CD4-positive, CD25-positive, alpha-beta regulatory T cell (primary cell): ENCODE data around the gene SVIL. TPM values are rescaled to one million over a fixed set of nuclear protein-coding genes. Genes with fewer than 3 reads are reported as not detected.
"Not testable (repeated sequence)": the region's sequence is repeated elsewhere in the genome, so short reads cannot be mapped to it uniquely, and the experiment has no call there.

Experiments used
- ATAC-seq, 2 donors: fragments of 150-1000 bp; cut with Tn5 transposase; one replicate each; pipeline ENCODE4 v1.10.0; 2021; ENCODE audit warnings: low read depth in 2 of 2, moderate number of reproducible peaks in 2 of 2, moderate library complexity in 1 of 2
- DNase-seq, 3 donors: peaks; one replicate each; pipeline versions ENCODE4 v3.0.0 to v3.0.0-alpha.2; 2012 to 2022; ENCODE audit warnings: mixed read lengths in 1 of 3
- H3K27ac ChIP-seq: one replicate; pipeline ENCODE4 v1.7.0; 2013; ENCODE audit warnings: mild to moderate bottlenecking, low read length; ENCODE audit not compliant: insufficient read depth, poor library complexity, severe bottlenecking
- H3K27me3 ChIP-seq: one replicate; pipeline ENCODE4 v1.7.0; 2013; ENCODE audit warnings: low read length; ENCODE audit not compliant: control insufficient read depth, insufficient read depth
- H3K36me3 ChIP-seq: one replicate; pipeline ENCODE4 v1.7.0; 2013; ENCODE audit warnings: mild to moderate bottlenecking, low read length, moderate library complexity; ENCODE audit not compliant: control insufficient read depth, insufficient read depth
- H3K4me1 ChIP-seq: 2 replicates; pipeline ENCODE4 v1.7.0; 2013; ENCODE audit warnings: mild to moderate bottlenecking, low read length; ENCODE audit not compliant: insufficient read depth, control insufficient read depth, poor library complexity, severe bottlenecking
- H3K4me3 ChIP-seq: one replicate; pipeline ENCODE4 v1.7.0; 2013; ENCODE audit warnings: low read depth, mild to moderate bottlenecking, low read length, moderate library complexity
- H3K9me3 ChIP-seq, 2 experiments: 1 replicate in 1 of 2; 2 replicates in 1 of 2; pipeline ENCODE4 v1.7.0; 2013; ENCODE audit warnings: low read length in 2 of 2, mild to moderate bottlenecking in 1 of 2, moderate library complexity in 1 of 2; ENCODE audit not compliant: control insufficient read depth in 2 of 2
- H3K27ac Mint-ChIP-seq, 3 donors: one replicate each; pipeline ENCODE4 v1.8.0; 2020 to 2022; ENCODE audit warnings: mild to moderate bottlenecking in 3 of 3, mixed read lengths in 3 of 3, moderate library complexity in 2 of 3
- H3K27me3 Mint-ChIP-seq: one replicate; pipeline ENCODE4 v1.8.0; 2022; ENCODE audit warnings: mild to moderate bottlenecking, mixed read lengths
- H3K36me3 Mint-ChIP-seq: one replicate; pipeline ENCODE4 v1.8.0; 2020; ENCODE audit warnings: mixed read lengths
- H3K4me1 Mint-ChIP-seq, 4 donors: one replicate each; pipeline ENCODE4 v1.8.0; 2020 to 2022; ENCODE audit warnings: mixed read lengths in 4 of 4, mild to moderate bottlenecking in 1 of 4
- H3K4me3 Mint-ChIP-seq, 4 donors: one replicate each; pipeline ENCODE4 v1.8.0; 2020 to 2022; ENCODE audit warnings: mild to moderate bottlenecking in 4 of 4, mixed read lengths in 4 of 4, moderate library complexity in 3 of 4
- H3K9me3 Mint-ChIP-seq, 7 donors: one replicate each; pipeline ENCODE4 v1.8.0; 2020 to 2022; ENCODE audit warnings: mixed read lengths in 7 of 7, mild to moderate bottlenecking in 3 of 7, moderate library complexity in 2 of 7
- polyA plus RNA-seq, 4 donors: library from polyadenylated mRNA; unstranded; fragments of 300-500 nt; fragmentation: Illumina TruSeq; gene quantifications; one replicate each; pipeline ENCODE4 v1.2.3, GENCODE V29; 2021
- total RNA-seq: library from RNA; stranded (reverse); gene quantifications from one replicate; pipeline ENCODE4 v1.2.3, GENCODE V29; 2022

SVIL gene
- total and polyA plus RNA-seq, 5 donors from 2014 or later: 0.49 to 12.3 (median 3.8) TPM

DNA sequence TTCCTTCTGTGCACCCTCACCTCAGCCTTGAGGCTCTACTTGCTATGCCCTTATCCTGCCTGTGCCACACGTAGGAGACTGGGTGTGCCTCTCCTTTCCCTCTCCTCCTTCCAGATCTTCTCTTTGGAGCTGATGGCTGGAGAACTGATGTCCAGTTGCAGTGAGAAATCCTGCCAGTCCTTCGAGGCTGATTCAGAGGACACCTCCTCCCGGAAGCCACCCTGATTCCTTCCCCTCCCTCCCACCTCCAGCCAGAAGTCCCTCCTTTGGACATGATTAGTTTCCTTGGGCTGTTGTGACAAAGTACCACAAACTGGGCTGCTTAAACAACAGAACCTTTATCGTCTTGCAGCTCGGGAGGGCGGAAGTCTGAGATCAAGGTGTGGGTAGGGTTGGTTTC is 184.4 kb downstream of the SVIL start:
- H3K27ac ChIP-seq: no peak overlapping the region
- Mint-ChIP-seq H3K9me3 (no peaks in the 10 kb centered on the region), H3K4me1 (peaks cover 0 to 7% (median 3%) of the 10 kb centered on the region in 4 donors), H3K4me3 (peak overlapping the region in 1 of 4 donors; percentile 31), H3K27me3 (no peaks in the 10 kb centered on the region), H3K36me3 (peaks cover 9% of the 10 kb centered on the region), H3K27ac (no peak overlapping the region)
- no peaks in the 10 kb centered on the region for H3K36me3 ChIP-seq
- DNase-seq (no peak), ATAC-seq (no peak)
- no peaks in the 10 kb centered on the region for H3K9me3 ChIP-seq
- no peaks in the 10 kb centered on the region for H3K27me3 ChIP-seq
- no peaks in the 10 kb centered on the region for H3K4me1 ChIP-seq
- no peak overlapping the region for H3K4me3 ChIP-seq

- not testable (repeated sequence) for H3K4me3 Mint-ChIP-seq, H3K27ac Mint-ChIP-seq, H3K36me3 ChIP-seq, H3K9me3 Mint-ChIP-seq, H3K4me3 ChIP-seq, H3K4me1 ChIP-seq, H3K9me3 ChIP-seq, H3K36me3 Mint-ChIP-seq, H3K4me1 Mint-ChIP-seq, H3K27ac ChIP-seq, H3K27me3 ChIP-seq, H3K27me3 Mint-ChIP-seq
- peak; percentile 45 to 62 (median 57) for DNase-seq
- ATAC-seq: peak; percentile 78
These were observed 185.8 kb downstream of the SVIL start for GRCh38 chr10:29448756-29449592.

DNA sequence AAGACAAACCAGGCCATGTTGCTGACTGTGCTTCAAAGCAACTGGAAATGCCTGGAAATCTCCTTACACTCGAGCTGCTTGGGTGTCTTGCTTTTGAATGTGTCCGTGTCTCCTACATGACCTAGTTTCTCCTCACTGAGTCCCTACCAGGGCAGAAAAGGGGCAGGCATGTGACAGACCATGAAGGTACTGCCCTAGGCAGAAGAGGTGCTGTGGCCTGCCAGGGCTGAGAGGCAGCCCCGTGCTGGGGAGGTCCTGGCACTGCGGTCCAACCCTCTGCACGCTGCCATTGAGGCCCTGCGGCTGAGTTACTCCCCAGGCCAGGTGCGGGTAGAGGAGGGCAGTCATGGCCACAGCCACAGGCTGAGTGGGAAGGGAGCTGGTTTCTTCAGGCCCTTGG is 186.6 kb downstream of the SVIL start:
- Histone ChIP-seq H3K4me1 (no peaks in the 10 kb centered on the region), H3K36me3 (no peaks in the 10 kb centered on the region), H3K9me3 (no peaks in the 10 kb centered on the region), H3K4me3 (no peak overlapping the region), H3K27me3 (no peaks in the 10 kb centered on the region), H3K27ac (no peak overlapping the region)
- H3K36me3 Mint-ChIP-seq: no peaks in the 10 kb centered on the region
- no peak overlapping the region for H3K27ac Mint-ChIP-seq
- H3K27me3 Mint-ChIP-seq: no peaks in the 10 kb centered on the region
- ATAC-seq: no peak
- no peak for DNase-seq
- peaks cover 0 to 7% (median 3%) of the 10 kb centered on the region in 4 donors for H3K4me1 Mint-ChIP-seq
- H3K4me3 Mint-ChIP-seq: no peak overlapping the region
- no peaks in the 10 kb centered on the region for H3K9me3 Mint-ChIP-seq

DNA sequence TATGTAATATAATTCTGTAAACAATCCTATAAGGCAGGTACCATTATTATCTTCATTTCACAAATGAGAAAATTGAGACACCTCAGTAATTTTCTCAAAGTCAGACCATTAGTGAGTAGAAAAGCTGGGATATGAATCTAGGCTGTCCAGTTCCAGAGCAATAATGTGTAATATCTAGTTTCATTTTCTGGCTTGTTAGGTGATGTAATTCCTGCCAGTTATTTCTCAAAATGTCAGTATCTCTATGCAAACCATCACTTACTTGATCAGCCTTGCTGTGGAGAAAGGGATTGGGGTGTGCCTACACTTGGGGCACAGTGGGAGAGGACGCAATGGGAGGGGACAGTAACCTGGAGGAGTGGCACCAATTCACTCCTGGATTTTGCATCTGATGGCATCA is 188.4 kb downstream of the SVIL start:
- Histone ChIP-seq H3K9me3 (no peaks in the 10 kb centered on the region), H3K27me3 (no peaks in the 10 kb centered on the region), H3K4me3 (no peak overlapping the region), H3K27ac (no peak overlapping the region), H3K36me3 (no peaks in the 10 kb centered on the region), H3K4me1 (no peaks in the 10 kb centered on the region)
- Mint-ChIP-seq H3K4me3 (no peak overlapping the region), H3K4me1 (peaks cover 0 to 10% (median 6%) of the 10 kb centered on the region in 4 donors), H3K27ac (no peak overlapping the region), H3K9me3 (no peaks in the 10 kb centered on the region), H3K36me3 (no peaks in the 10 kb centered on the region), H3K27me3 (no peaks in the 10 kb centered on the region)
- ATAC-seq: no peak
- no peak for DNase-seq

- Histone ChIP-seq H3K4me3 (no peak overlapping the region), H3K27ac (no peak overlapping the region), H3K27me3 (no peaks in the 10 kb centered on the region), H3K9me3 (peaks cover 4 to 6% of the 10 kb centered on the region in 2 experiments), H3K4me1 (no peaks in the 10 kb centered on the region), H3K36me3 (no peaks in the 10 kb centered on the region)
- H3K27ac Mint-ChIP-seq: peak overlapping the region in 1 of 3 donors; percentile 80
- DNase-seq: no peak
- H3K4me3 Mint-ChIP-seq: no peak overlapping the region
- no peaks in the 10 kb centered on the region for H3K27me3 Mint-ChIP-seq
- H3K36me3 Mint-ChIP-seq: peaks cover 14% of the 10 kb centered on the region
- H3K9me3 Mint-ChIP-seq: peaks cover 0 to 7% (median 3%) of the 10 kb centered on the region in 7 donors
- H3K4me1 Mint-ChIP-seq: peaks cover 0 to 8% (median 5%) of the 10 kb centered on the region in 4 donors
- no peak for ATAC-seq
These were observed 190.8 kb downstream of the SVIL start for GRCh38 chr10:29443745-29444523.

- Histone ChIP-seq H3K27me3 (no peaks in the 10 kb centered on the region), H3K27ac (no peak overlapping the region), H3K36me3 (no peaks in the 10 kb centered on the region), H3K4me3 (no peak overlapping the region), H3K9me3 (peaks cover 5 to 26% of the 10 kb centered on the region in 2 experiments), H3K4me1 (no peaks in the 10 kb centered on the region)
- H3K9me3 Mint-ChIP-seq: peaks cover 0 to 23% (median 5%) of the 10 kb centered on the region in 7 donors
- peaks cover 0 to 7% (median 5%) of the 10 kb centered on the region in 4 donors for H3K4me1 Mint-ChIP-seq
- no peak overlapping the region for H3K4me3 Mint-ChIP-seq
- no peak overlapping the region for H3K27ac Mint-ChIP-seq
- H3K27me3 Mint-ChIP-seq: no peaks in the 10 kb centered on the region
- peaks cover 16% of the 10 kb centered on the region for H3K36me3 Mint-ChIP-seq
- no peak for ATAC-seq
- no peak for DNase-seq
These were observed 193.8 kb downstream of the SVIL start for GRCh38 chr10:29440981-29441380.

GRCh38 chr10:29439005-29439404 is 195.8 kb downstream of the SVIL start:
- H3K27me3 ChIP-seq, H3K4me3 ChIP-seq, ATAC-seq, H3K27ac ChIP-seq, H3K36me3 ChIP-seq, H3K27me3 Mint-ChIP-seq, H3K4me1 Mint-ChIP-seq, H3K4me3 Mint-ChIP-seq, H3K27ac Mint-ChIP-seq, H3K4me1 ChIP-seq, DNase-seq: not testable (repeated sequence)
- peaks cover 16% of the 10 kb centered on the region for H3K36me3 Mint-ChIP-seq
- H3K9me3 Mint-ChIP-seq: peaks cover 0 to 23% (median 5%) of the 10 kb centered on the region in 7 donors
- H3K9me3 ChIP-seq: peaks cover 5 to 29% of the 10 kb centered on the region in 2 experiments
